GM12878 (cell line): Measurements from ENCODE around the gene PREP. TPM values are rescaled to one million over a fixed set of nuclear protein-coding genes. Genes with fewer than 3 reads are reported as not detected.

ENCODE experiments used
- BMI1 ChIP-seq: fragments of 450-650 bp; IDR thresholded peaks from 2 replicates; pipeline ENCODE4 v1.6.1; 2016; ENCODE audit warnings: mild to moderate bottlenecking, moderate library complexity, borderline replicate concordance
- CBFB ChIP-seq: IDR thresholded peaks from 2 replicates; pipeline ENCODE4 v1.6.1; 2016; ENCODE audit warnings: antibody characterized with exemption, low read depth
- CHD4 ChIP-seq: fragments of 200-600 bp; sonication (generic); IDR thresholded peaks from 2 replicates; pipeline ENCODE4 v1.6.1; 2016; ENCODE audit warnings: mild to moderate bottlenecking
- ETV6 ChIP-seq, 2 experiments: fragments of 450-650 bp in 1 of 2; IDR thresholded peaks in 1 of 2; conservative IDR thresholded peaks in 1 of 2; 2 replicates each; pipeline ENCODE4 v1.6.1; 2014; ENCODE audit warnings: antibody characterized with exemption in 1 of 2, borderline replicate concordance in 1 of 2, low read depth in 1 of 2, mild to moderate bottlenecking in 1 of 2, moderate library complexity in 1 of 2
- FOXK2 ChIP-seq: fragments of 450-650 bp; IDR thresholded peaks from 2 replicates; pipeline ENCODE4 v1.6.1; 2017; ENCODE audit warnings: mild to moderate bottlenecking, moderate library complexity
- IRF4 ChIP-seq: IDR thresholded peaks from 2 replicates; pipeline ENCODE4 v1.6.1; 2011; ENCODE audit warnings: low read depth, low read length
- MEF2B ChIP-seq: fragments of 450-650 bp; IDR thresholded peaks from 2 replicates; pipeline ENCODE4 v1.6.1; 2018; ENCODE audit warnings: mild to moderate bottlenecking, moderate library complexity; ENCODE audit not compliant: partially characterized antibody, poor library complexity, severe bottlenecking
- PAX5 ChIP-seq: IDR thresholded peaks from 2 replicates; pipeline ENCODE4 v1.6.1; 2011; ENCODE audit warnings: low read depth, low read length, borderline replicate concordance
- SMAD1 ChIP-seq: fragments of 450-650 bp; IDR thresholded peaks from 2 replicates; pipeline ENCODE4 v1.6.1; 2018; ENCODE audit warnings: mild to moderate bottlenecking, low read depth; ENCODE audit not compliant: partially characterized antibody
- SP1 ChIP-seq: IDR thresholded peaks from one replicate; pipeline ENCODE4 v1.6.1; 2011; ENCODE audit warnings: low read depth, low read length
- polyA plus RNA-seq, 11 experiments: library from polyadenylated mRNA; depleted of rRNA in 4 of 11; unstranded in 6 of 11; stranded (reverse) in 5 of 11; fragments of >200 nt; fragmentation: Nextera tagmentation in 4 of 11; fragmentation: Illumina TruSeq in 1 of 11; extraction: Ambion mirVana in 4 of 11; extraction: Trizol in 1 of 11; gene quantifications; 1 replicate in 1 of 11; 2 replicates in 10 of 11; pipeline versions ENCODE4 v1.2.1 to v1.2.3, GENCODE V29; 2011 to 2016; ENCODE audit warnings: inconsistent platforms in 2 of 11, missing spikeins in 2 of 11, low read depth in 1 of 11
- total RNA-seq, 4 experiments: library from RNA; depleted of rRNA in 3 of 4; stranded (reverse); fragments of >200 nt in 3 of 4; fragmentation: Illumina TruSeq in 1 of 4; extraction: Trizol in 1 of 4; gene quantifications; 2 replicates each; pipeline versions ENCODE4 v1.2.1 to v1.2.3, GENCODE V29; 2013 to 2021
- TF ChIP-seq, protein P1 (sequence below): IDR thresholded peaks from 2 replicates; pipeline ENCODE4 v1.6.1; 2012; ENCODE audit warnings: mild to moderate bottlenecking, low read depth, low read length
- TF ChIP-seq, protein P2 (sequence below): fragments of 450-650 bp; IDR thresholded peaks from 2 replicates; pipeline ENCODE4 v1.6.1; 2016; ENCODE audit warnings: mild to moderate bottlenecking, moderate library complexity, borderline replicate concordance
- TF ChIP-seq, protein P3 (sequence below): IDR thresholded peaks from 2 replicates; pipeline ENCODE4 v1.6.1; 2012; ENCODE audit warnings: low read length, inconsistent platforms
- TF ChIP-seq, protein P4 (sequence below): fragments of 450-650 bp; formaldehyde crosslinking; IDR thresholded peaks from 2 replicates; pipeline ENCODE4 v1.4.0; 2022; ENCODE audit warnings: mild to moderate bottlenecking, moderate library complexity

Gene PREP
- total and polyA plus RNA-seq, 10 of the 15 experiments (the other 5 are each of a cell fraction or from before 2014, with no cell fraction given) = 6.5 to 33.6 (median 18.1) TPM

DNA sequence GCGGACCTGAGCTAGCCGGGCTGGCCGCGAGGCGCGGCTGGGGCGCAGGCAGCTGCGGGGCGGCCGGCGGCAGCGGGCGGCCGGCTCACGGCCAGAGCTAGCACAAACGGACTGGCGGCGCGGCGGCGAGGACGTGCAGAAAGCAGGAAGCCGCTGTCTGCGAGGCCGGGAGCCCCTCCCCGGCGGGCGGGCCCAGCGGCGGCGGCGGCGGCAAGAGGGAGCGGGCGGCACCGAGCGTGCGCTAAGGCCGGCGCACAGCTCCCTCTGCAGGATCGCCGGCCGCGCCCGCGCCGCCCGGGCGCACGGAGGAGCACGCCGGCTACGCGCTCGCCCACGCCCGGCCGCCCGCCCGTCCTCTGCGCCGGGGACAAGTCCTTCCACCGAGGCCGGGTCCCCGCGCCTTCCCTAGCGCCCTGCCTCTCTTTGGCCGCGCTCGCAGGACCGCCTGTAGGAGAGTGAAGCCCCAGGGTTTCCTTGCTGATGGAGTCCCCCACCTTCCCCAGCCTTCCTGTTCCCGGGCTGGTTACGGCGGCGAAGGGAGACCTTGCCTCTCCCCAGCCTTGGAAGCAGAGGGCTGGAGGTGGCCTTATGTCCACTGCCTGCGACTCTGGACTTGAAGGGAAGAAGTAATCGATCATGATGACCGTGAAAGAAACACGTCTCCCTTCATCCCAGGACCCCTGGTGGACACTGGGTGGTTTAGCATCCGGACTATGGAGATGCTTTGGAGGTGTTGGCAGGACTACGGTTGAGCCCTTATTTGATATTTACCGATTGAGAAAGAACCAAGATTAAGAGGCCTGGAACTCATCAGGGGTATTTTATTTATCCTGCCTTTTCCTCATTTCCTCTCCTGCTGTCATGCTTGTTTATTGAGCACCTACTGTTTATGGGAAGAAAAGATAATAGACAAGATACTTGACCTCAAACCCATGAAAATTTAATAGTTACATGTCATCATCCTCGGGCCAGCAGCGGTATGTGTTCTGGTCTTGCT, at the start of gene PREP (continued):
- TF ChIP-seq, protein P1, sequence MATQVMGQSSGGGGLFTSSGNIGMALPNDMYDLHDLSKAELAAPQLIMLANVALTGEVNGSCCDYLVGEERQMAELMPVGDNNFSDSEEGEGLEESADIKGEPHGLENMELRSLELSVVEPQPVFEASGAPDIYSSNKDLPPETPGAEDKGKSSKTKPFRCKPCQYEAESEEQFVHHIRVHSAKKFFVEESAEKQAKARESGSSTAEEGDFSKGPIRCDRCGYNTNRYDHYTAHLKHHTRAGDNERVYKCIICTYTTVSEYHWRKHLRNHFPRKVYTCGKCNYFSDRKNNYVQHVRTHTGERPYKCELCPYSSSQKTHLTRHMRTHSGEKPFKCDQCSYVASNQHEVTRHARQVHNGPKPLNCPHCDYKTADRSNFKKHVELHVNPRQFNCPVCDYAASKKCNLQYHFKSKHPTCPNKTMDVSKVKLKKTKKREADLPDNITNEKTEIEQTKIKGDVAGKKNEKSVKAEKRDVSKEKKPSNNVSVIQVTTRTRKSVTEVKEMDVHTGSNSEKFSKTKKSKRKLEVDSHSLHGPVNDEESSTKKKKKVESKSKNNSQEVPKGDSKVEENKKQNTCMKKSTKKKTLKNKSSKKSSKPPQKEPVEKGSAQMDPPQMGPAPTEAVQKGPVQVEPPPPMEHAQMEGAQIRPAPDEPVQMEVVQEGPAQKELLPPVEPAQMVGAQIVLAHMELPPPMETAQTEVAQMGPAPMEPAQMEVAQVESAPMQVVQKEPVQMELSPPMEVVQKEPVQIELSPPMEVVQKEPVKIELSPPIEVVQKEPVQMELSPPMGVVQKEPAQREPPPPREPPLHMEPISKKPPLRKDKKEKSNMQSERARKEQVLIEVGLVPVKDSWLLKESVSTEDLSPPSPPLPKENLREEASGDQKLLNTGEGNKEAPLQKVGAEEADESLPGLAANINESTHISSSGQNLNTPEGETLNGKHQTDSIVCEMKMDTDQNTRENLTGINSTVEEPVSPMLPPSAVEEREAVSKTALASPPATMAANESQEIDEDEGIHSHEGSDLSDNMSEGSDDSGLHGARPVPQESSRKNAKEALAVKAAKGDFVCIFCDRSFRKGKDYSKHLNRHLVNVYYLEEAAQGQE = no peak
- TF ChIP-seq, protein P2, sequence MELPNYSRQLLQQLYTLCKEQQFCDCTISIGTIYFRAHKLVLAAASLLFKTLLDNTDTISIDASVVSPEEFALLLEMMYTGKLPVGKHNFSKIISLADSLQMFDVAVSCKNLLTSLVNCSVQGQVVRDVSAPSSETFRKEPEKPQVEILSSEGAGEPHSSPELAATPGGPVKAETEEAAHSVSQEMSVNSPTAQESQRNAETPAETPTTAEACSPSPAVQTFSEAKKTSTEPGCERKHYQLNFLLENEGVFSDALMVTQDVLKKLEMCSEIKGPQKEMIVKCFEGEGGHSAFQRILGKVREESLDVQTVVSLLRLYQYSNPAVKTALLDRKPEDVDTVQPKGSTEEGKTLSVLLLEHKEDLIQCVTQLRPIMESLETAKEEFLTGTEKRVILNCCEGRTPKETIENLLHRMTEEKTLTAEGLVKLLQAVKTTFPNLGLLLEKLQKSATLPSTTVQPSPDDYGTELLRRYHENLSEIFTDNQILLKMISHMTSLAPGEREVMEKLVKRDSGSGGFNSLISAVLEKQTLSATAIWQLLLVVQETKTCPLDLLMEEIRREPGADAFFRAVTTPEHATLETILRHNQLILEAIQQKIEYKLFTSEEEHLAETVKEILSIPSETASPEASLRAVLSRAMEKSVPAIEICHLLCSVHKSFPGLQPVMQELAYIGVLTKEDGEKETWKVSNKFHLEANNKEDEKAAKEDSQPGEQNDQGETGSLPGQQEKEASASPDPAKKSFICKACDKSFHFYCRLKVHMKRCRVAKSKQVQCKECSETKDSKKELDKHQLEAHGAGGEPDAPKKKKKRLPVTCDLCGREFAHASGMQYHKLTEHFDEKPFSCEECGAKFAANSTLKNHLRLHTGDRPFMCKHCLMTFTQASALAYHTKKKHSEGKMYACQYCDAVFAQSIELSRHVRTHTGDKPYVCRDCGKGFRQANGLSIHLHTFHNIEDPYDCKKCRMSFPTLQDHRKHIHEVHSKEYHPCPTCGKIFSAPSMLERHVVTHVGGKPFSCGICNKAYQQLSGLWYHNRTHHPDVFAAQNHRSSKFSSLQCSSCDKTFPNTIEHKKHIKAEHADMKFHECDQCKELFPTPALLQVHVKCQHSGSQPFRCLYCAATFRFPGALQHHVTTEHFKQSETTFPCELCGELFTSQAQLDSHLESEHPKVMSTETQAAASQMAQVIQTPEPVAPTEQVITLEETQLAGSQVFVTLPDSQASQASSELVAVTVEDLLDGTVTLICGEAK = no peak
- TF ChIP-seq CHD4 (no peak), SMAD1 (no peak), MEF2B (no peak), FOXK2 (no peak), PAX5 (no peak), BMI1 (no peak), CBFB (no peak), ETV6 (conservative IDR thresholded peaks at IDR 0.05 in 1 of 2, IDR thresholded peaks at IDR 0.05 in 1 of 2; ENCODE audit: borderline replicate concordance in 1 of 2, low read depth in 1 of 2) (no peak), IRF4 (no peak), SP1 (no peak)
- TF ChIP-seq, protein P3, sequence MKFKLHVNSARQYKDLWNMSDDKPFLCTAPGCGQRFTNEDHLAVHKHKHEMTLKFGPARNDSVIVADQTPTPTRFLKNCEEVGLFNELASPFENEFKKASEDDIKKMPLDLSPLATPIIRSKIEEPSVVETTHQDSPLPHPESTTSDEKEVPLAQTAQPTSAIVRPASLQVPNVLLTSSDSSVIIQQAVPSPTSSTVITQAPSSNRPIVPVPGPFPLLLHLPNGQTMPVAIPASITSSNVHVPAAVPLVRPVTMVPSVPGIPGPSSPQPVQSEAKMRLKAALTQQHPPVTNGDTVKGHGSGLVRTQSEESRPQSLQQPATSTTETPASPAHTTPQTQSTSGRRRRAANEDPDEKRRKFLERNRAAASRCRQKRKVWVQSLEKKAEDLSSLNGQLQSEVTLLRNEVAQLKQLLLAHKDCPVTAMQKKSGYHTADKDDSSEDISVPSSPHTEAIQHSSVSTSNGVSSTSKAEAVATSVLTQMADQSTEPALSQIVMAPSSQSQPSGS = no peak
- TF ChIP-seq, protein P4, sequence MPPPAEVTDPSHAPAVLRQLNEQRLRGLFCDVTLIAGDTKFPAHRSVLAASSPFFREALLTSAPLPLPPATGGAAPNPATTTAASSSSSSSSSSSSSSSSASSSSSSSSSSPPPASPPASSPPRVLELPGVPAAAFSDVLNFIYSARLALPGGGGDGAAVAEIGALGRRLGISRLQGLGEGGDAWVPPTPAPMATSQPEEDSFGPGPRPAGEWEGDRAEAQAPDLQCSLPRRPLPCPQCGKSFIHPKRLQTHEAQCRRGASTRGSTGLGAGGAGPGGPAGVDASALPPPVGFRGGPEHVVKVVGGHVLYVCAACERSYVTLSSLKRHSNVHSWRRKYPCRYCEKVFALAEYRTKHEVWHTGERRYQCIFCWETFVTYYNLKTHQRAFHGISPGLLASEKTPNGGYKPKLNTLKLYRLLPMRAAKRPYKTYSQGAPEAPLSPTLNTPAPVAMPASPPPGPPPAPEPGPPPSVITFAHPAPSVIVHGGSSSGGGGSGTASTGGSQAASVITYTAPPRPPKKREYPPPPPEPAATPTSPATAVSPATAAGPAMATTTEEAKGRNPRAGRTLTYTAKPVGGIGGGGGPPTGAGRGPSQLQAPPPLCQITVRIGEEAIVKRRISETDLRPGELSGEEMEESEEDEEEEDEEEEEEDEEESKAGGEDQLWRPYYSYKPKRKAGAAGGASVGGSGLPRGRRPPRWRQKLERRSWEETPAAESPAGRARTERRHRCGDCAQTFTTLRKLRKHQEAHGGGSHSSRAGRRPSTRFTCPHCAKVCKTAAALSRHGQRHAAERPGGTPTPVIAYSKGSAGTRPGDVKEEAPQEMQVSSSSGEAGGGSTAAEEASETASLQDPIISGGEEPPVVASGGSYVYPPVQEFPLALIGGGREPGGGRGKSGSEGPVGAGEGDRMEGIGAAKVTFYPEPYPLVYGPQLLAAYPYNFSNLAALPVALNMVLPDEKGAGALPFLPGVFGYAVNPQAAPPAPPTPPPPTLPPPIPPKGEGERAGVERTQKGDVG = no peak
